Chondrocyte (in vitro differentiated cells): ENCODE results near the gene ADGRL4. TPM values are rescaled to one million over a fixed set of nuclear protein-coding genes. Genes with fewer than 3 reads are reported as not detected.
"Not testable (repeated sequence)": the region's sequence is repeated elsewhere in the genome, so short reads cannot be mapped to it uniquely, and the experiment has no call there.

Source experiments
- DNase-seq: peaks from one replicate; pipeline ENCODE4 v3.0.0; 2021; ENCODE audit warnings: mixed read lengths, low spot score
- H3K27ac Mint-ChIP-seq: one replicate; pipeline ENCODE4 v1.8.0; 2021; ENCODE audit warnings: mild to moderate bottlenecking, moderate library complexity, mixed read lengths; ENCODE audit not compliant: unreplicated experiment
- H3K27me3 Mint-ChIP-seq: 2 replicates; pipeline ENCODE4 v1.8.0; 2021; ENCODE audit warnings: low read depth, mixed read lengths
- H3K36me3 Mint-ChIP-seq: 2 replicates; pipeline ENCODE4 v1.8.0; 2021; ENCODE audit warnings: low read depth, mixed read lengths
- H3K4me1 Mint-ChIP-seq: 2 replicates; pipeline ENCODE4 v1.8.0; 2021; ENCODE audit warnings: low read depth, mild to moderate bottlenecking, mixed read lengths
- H3K4me3 Mint-ChIP-seq: one replicate; pipeline ENCODE4 v1.8.0; 2021; ENCODE audit warnings: mild to moderate bottlenecking, moderate library complexity, mixed read lengths; ENCODE audit not compliant: unreplicated experiment
- H3K9me3 Mint-ChIP-seq: 2 replicates; pipeline ENCODE4 v1.8.0; 2021; ENCODE audit warnings: low read depth, mixed read lengths
- CTCF ChIP-seq: fragments of 200-600 bp; sonication (generic); IDR thresholded peaks from 2 replicates; pipeline ENCODE4 v1.5.0; 2021; ENCODE audit warnings: antibody characterized with exemption, mild to moderate bottlenecking, moderate library complexity
- total RNA-seq: library from RNA; stranded (reverse); gene quantifications from 3 replicates; pipeline ENCODE4 v1.2.1, GENCODE V29; 2021

ADGRL4 gene
- total RNA-seq, 1 donor from 2014 or later: 6.9 TPM

- Mint-ChIP-seq H3K27ac (no peak overlapping the region), H3K4me1 (peaks cover 3% of the 10 kb centered on the region), H3K36me3 (peaks cover 1% of the 10 kb centered on the region), H3K4me3 (no peak overlapping the region), H3K27me3 (no peaks in the 10 kb centered on the region), H3K9me3 (peaks cover 7% of the 10 kb centered on the region)
- no peak for TF ChIP-seq CTCF
- DNase-seq: no peak
These were observed 19.5 kb downstream of the ADGRL4 start for GRCh38 chr1:78987042-78987441.

- Mint-ChIP-seq H3K4me1 (no peaks in the 10 kb centered on the region), H3K36me3 (no peaks in the 10 kb centered on the region), H3K27me3 (no peaks in the 10 kb centered on the region), H3K9me3 (peaks cover 2% of the 10 kb centered on the region), H3K27ac (no peak overlapping the region), H3K4me3 (no peak overlapping the region)
- no peak for TF ChIP-seq CTCF
- no peak for DNase-seq
These were observed 26.0 kb downstream of the ADGRL4 start for GRCh38 chr1:78980511-78980910.

- no peaks in the 10 kb centered on the region for H3K4me1 Mint-ChIP-seq
- DNase-seq: no peak
- peaks cover 11% of the 10 kb centered on the region for H3K9me3 Mint-ChIP-seq
- no peak overlapping the region for H3K4me3 Mint-ChIP-seq
- H3K27ac Mint-ChIP-seq: no peak overlapping the region
- H3K27me3 Mint-ChIP-seq: no peaks in the 10 kb centered on the region
- TF ChIP-seq CTCF: no peak
- no peaks in the 10 kb centered on the region for H3K36me3 Mint-ChIP-seq
These were observed 33.8 kb downstream of the ADGRL4 start for GRCh38 chr1:78972723-78973122.

GRCh38 chr1:78967091-78967490 lies 39.4 kb downstream of the ADGRL4 start:
- H3K9me3 Mint-ChIP-seq: peaks cover 36% of the 10 kb centered on the region
- H3K4me1 Mint-ChIP-seq, H3K27me3 Mint-ChIP-seq, DNase-seq, H3K4me3 Mint-ChIP-seq, H3K27ac Mint-ChIP-seq, H3K36me3 Mint-ChIP-seq: not testable (repeated sequence)

- H3K27ac Mint-ChIP-seq: no peak overlapping the region
- no peaks in the 10 kb centered on the region for H3K36me3 Mint-ChIP-seq
- peaks cover 8% of the 10 kb centered on the region for H3K9me3 Mint-ChIP-seq
- no peak overlapping the region for H3K4me3 Mint-ChIP-seq
- DNase-seq: no peak
- no peaks in the 10 kb centered on the region for H3K27me3 Mint-ChIP-seq
- no peak for TF ChIP-seq CTCF
- no peaks in the 10 kb centered on the region for H3K4me1 Mint-ChIP-seq
These were observed 47.8 kb downstream of the ADGRL4 start for GRCh38 chr1:78958711-78959110.

- H3K4me1 Mint-ChIP-seq: peaks cover 3% of the 10 kb centered on the region
- TF ChIP-seq CTCF: no peak
- H3K36me3 Mint-ChIP-seq: peaks cover 2% of the 10 kb centered on the region
- no peak for DNase-seq
- no peaks in the 10 kb centered on the region for H3K9me3 Mint-ChIP-seq
- no peak overlapping the region for H3K27ac Mint-ChIP-seq
- H3K27me3 Mint-ChIP-seq: no peaks in the 10 kb centered on the region
- no peak overlapping the region for H3K4me3 Mint-ChIP-seq
These were observed 55.7 kb downstream of the ADGRL4 start for GRCh38 chr1:78950826-78951225.
